Measurements from ENCODE around the gene ERAL1. TPM values are rescaled to one million over a fixed set of nuclear protein-coding genes. Genes with fewer than 3 reads are reported as not detected.
"Not testable (repeated sequence)": the region's sequence is repeated elsewhere in the genome, so short reads cannot be mapped to it uniquely, and the experiment has no call there.

The ERAL1 gene
- total and polyA plus RNA-seq, 7 donors, result 38.3 to 98.5 (median 44.7) TPM

- Histone ChIP-seq H3K36me3 (ENCODE audit: insufficient read depth in 1 of 2, low read depth in 1 of 2) (no peaks in the 10 kb centered on the region), H3K27ac (no peak overlapping the region), H3K4me1 (peaks cover 6% of the 10 kb centered on the region), H3K27me3 (ENCODE audit: insufficient read depth in 3 of 3, low read length in 2 of 3) (no peaks in the 10 kb centered on the region), H3K4me3 (no peak overlapping the region), H3K9me3 (no peaks in the 10 kb centered on the region)
- ATAC-seq, result no peak
- peak in 1 of 2 donors; percentile 2 for DNase-seq
- no peak for TF ChIP-seq CTCF (IDR thresholded peaks at IDR 0.05)
- intact Hi-C loops (cut with DNase I), result no loop called here
- WGBS, 3 donors, result 91 to 94% (median 91%) methylated on average over 10 of the region's 10 CpGs
Observed at GRCh38 chr17:28846231-28846630, 8.6 kb upstream of the ERAL1 start.

- 89% methylated on average over 9 of the region's 9 CpGs for WGBS, 3 donors
- H3K9me3 ChIP-seq; H3K27me3 ChIP-seq (ENCODE audit: insufficient read depth in 3 of 3, low read length in 2 of 3); DNase-seq; H3K36me3 ChIP-seq (ENCODE audit: insufficient read depth in 1 of 2, low read depth in 1 of 2); H3K27ac ChIP-seq; H3K4me1 ChIP-seq; intact Hi-C loops (cut with DNase I); ATAC-seq; H3K4me3 ChIP-seq: not testable (repeated sequence)
Observed at GRCh38 chr17:28846699-28847098, 8.1 kb upstream of the ERAL1 start.

- intact Hi-C loops (cut with DNase I); H3K4me3 ChIP-seq; H3K9me3 ChIP-seq; H3K27me3 ChIP-seq (ENCODE audit: insufficient read depth in 3 of 3, low read length in 2 of 3); H3K4me1 ChIP-seq; H3K36me3 ChIP-seq (ENCODE audit: insufficient read depth in 1 of 2, low read depth in 1 of 2); H3K27ac ChIP-seq: not testable (repeated sequence)
- DNase-seq, result peak; percentile 11 to 56
- peak in 1 of 4 donors; percentile 35 for ATAC-seq
- WGBS, 3 donors, result 85 to 88% (median 87%) methylated on average over 15 of the region's 15 CpGs
Observed at GRCh38 chr17:28848667-28849066, 6.1 kb upstream of the ERAL1 start.

- WGBS, 3 donors, result 84 to 89% (median 86%) methylated on average over 5 of the region's 5 CpGs
- Histone ChIP-seq H3K4me1 (peaks cover 4% of the 10 kb centered on the region), H3K27me3 (ENCODE audit: insufficient read depth in 3 of 3, low read length in 2 of 3) (no peaks in the 10 kb centered on the region), H3K36me3 (ENCODE audit: insufficient read depth in 1 of 2, low read depth in 1 of 2) (no peaks in the 10 kb centered on the region), H3K9me3 (no peaks in the 10 kb centered on the region), H3K4me3 (no peak overlapping the region), H3K27ac (no peak overlapping the region)
- TF ChIP-seq CTCF (IDR thresholded peaks at IDR 0.05), result no peak
- ATAC-seq (no peak), DNase-seq (no peak)
- intact Hi-C loops (cut with DNase I), result no loop called here
Observed at GRCh38 chr17:28849281-28849680, 5.5 kb upstream of the ERAL1 start.

GRCh38 chr17:28853295-28853694, 1.5 kb upstream of the ERAL1 start:
- Histone ChIP-seq H3K4me3 (no peak overlapping the region), H3K27ac (no peak overlapping the region), H3K36me3 (ENCODE audit: insufficient read depth in 1 of 2, low read depth in 1 of 2) (peaks cover 7 to 23% of the 10 kb centered on the region in 2 donors), H3K27me3 (ENCODE audit: insufficient read depth in 3 of 3, low read length in 2 of 3) (no peaks in the 10 kb centered on the region), H3K4me1 (peaks cover 11% of the 10 kb centered on the region), H3K9me3 (no peaks in the 10 kb centered on the region)
- TF ChIP-seq CTCF (IDR thresholded peaks at IDR 0.05), result no peak
- ATAC-seq (no peak), DNase-seq (no peak)
- intact Hi-C loops (cut with DNase I), result no loop called here
- WGBS, 3 donors, result 93 to 97% (median 95%) methylated on average over 2 of the region's 2 CpGs

- WGBS, 3 donors, result 11 to 16% (median 13%) methylated on average over 5 of the region's 5 CpGs
- Histone ChIP-seq H3K9me3 (no peaks in the 10 kb centered on the region), H3K36me3 (ENCODE audit: insufficient read depth in 1 of 2, low read depth in 1 of 2) (peaks cover 10 to 43% of the 10 kb centered on the region in 2 donors), H3K4me1 (peaks cover 11% of the 10 kb centered on the region), H3K4me3 (peak overlapping the region; percentile 96), H3K27me3 (ENCODE audit: insufficient read depth in 3 of 3, low read length in 2 of 3) (no peaks in the 10 kb centered on the region), H3K27ac (peak overlapping the region; percentile 86)
- TF ChIP-seq CTCF (IDR thresholded peaks at IDR 0.05), result no peak
- intact Hi-C loops (cut with DNase I), result loop anchor here (5.0 kb wide), 2 partner anchors 42 to 43 kb away; partner anchors contain the start of gene FLOT2 (in 2 of the 2)
- ATAC-seq (no peak), DNase-seq (no peak)
Observed at GRCh38 chr17:28855336-28855679, 492 bp downstream of the ERAL1 start.

All from psoas muscle (tissue), 8 donors.